ENCODE results near the gene TSPAN19. TPM values are rescaled to one million over a fixed set of nuclear protein-coding genes. Genes with fewer than 3 reads are reported as not detected.

The TSPAN19 gene
- 0.05 and 0.06 TPM in 2 replicates for polyA plus RNA-seq (2012; rRNA removed)
- polyA plus RNA-seq (2012; cell fraction: cytosol; rRNA removed), result 0.08 TPM in 1 of 2 replicates, not detected in the other
- 0.27 and 0.38 TPM in 2 replicates for polyA plus RNA-seq (2012; cell fraction: nucleus; rRNA removed)

DNA sequence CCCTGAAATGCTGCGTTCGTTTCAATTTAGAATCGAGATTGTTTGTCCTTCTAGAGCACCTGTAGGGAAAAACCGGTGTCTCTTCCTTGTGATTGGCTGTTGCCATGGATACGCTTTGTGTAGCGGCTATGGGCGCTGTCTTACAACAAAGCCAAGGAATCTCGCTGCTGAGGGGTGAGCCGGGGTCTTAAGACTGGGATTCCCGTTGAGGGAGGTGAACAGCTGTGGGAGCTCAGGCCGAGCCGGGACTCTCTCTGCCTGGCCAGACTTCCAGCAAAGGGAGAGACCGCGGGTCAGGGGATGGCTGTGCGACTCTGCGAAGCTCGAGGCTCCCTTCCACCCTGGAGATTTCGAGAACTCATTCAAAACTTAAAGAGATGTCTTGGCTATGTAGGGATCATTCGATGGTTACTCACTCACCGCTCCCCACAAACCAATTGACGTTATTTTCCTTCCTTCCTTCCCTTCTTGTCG lies at the start of gene TSPAN19, which contains the start of gene LRRIQ1:
Gene TSPAN19, minus strand, starts transcription at position 44 of the 474 bp plus-strand sequence. CDS start 6,331 bp downstream, outside the sequence.
Gene LRRIQ1, plus strand, starts transcription at position 118 of the 474 bp plus-strand sequence. CDS start 1,826 bp downstream, outside the sequence.
- ChIA-PET POLR2A (no interaction called here), CTCF (interaction anchor here (0.7 to 1.7 kb wide), 4 partner anchors 22 to 695 kb away, joined by 3 to 7 read pairs (median 3); no protein-coding TSS in a partner anchor)
- 2% methylated on average over 22 of the region's 22 CpGs for WGBS (ENCODE audit: low lambda C conversion rate)
- Histone ChIP-seq H3K9ac (peak within 1 kb of the TSS; percentile 73), H3K27ac (ENCODE audit: low read depth in 2 of 2, low read length in 1 of 2) (peak within 1 kb of the TSS in 1 of 2 experiments; percentile 48; a peak in 2 of 4 replicates), H3K4me2 (peak within 1 kb of the TSS; percentile 88), H3K4me1 (ENCODE audit: control insufficient read depth in 1 of 2, insufficient read depth in 2 of 2, low read depth in 1 of 2, low read length in 1 of 2) (no peaks in the 10 kb centered on the region; a peak in 1 of 4 replicates), H3K36me3 (replicated peaks in 1 of 2; ENCODE audit: control insufficient read depth in 1 of 2, insufficient read depth in 2 of 2, low read length in 1 of 2) (no peaks in the 10 kb centered on the region), H3K4me3 (ENCODE audit: low read depth in 2 of 2, low read length in 1 of 2) (peak within 1 kb of the TSS; percentile 88 to 99), H3F3A (replicated peaks; ENCODE audit: insufficient read depth) (no peaks in the 10 kb centered on the region), H3K9me3 (no peaks in the 10 kb centered on the region), H3K79me2 (ENCODE audit: insufficient read depth) (no peaks in the 10 kb centered on the region), H2AFZ (ENCODE audit: low read depth) (peak within 1 kb of the TSS; percentile 100), H4K20me1 (ENCODE audit: insufficient read depth) (no peaks in the 10 kb centered on the region), H3K9me2 (no peaks in the 10 kb centered on the region), H3K27me3 (ENCODE audit: insufficient read depth) (no peaks in the 10 kb centered on the region)
- TF ChIP-seq RFX5 (IDR thresholded peaks at IDR 0.05; ENCODE audit: low read length) (peak; percentile 60; the same call in 1 of the 2 replicates), RAD21 (IDR thresholded peaks at IDR 0.05; ENCODE audit: low read length) (no peak), YY1 (IDR thresholded peaks at IDR 0.05; ENCODE audit: low read depth) (peak; percentile 81), CHD2 (IDR thresholded peaks at IDR 0.05; ENCODE audit: low read length, partially characterized antibody) (peak; percentile 64), GABPA (IDR thresholded peaks at IDR 0.05; ENCODE audit: low read depth) (no peak), MEF2A (IDR thresholded peaks at IDR 0.05; ENCODE audit: borderline replicate concordance, low read depth) (no peak), MXI1 (IDR thresholded peaks at IDR 0.05; ENCODE audit: low read depth, low read length) (peak; percentile 81; the same call in 1 of the 2 replicates), POLR2AphosphoS5 (IDR thresholded peaks at IDR 0.05; ENCODE audit: low read depth, low read length) (no peak), RCOR1 (IDR thresholded peaks at IDR 0.05; ENCODE audit: low read length) (0 out of 2 replicates have a peak, but pooled peaks have one; percentile 25), MAX (IDR thresholded peaks at IDR 0.05; ENCODE audit: low read depth) (peak; percentile 58; the same call in 1 of the 2 replicates), EZH2phosphoT487 (IDR thresholded peaks at IDR 0.05; ENCODE audit: borderline replicate concordance, low read depth) (no peak), SIN3A (IDR thresholded peaks at IDR 0.05; ENCODE audit: borderline replicate concordance, low read depth, low read length) (peak; percentile 96), ELF1 (IDR thresholded peaks at IDR 0.05) (0 out of 2 replicates have a peak, but pooled peaks have one; percentile 38)
- TF ChIP-seq, protein P1, sequence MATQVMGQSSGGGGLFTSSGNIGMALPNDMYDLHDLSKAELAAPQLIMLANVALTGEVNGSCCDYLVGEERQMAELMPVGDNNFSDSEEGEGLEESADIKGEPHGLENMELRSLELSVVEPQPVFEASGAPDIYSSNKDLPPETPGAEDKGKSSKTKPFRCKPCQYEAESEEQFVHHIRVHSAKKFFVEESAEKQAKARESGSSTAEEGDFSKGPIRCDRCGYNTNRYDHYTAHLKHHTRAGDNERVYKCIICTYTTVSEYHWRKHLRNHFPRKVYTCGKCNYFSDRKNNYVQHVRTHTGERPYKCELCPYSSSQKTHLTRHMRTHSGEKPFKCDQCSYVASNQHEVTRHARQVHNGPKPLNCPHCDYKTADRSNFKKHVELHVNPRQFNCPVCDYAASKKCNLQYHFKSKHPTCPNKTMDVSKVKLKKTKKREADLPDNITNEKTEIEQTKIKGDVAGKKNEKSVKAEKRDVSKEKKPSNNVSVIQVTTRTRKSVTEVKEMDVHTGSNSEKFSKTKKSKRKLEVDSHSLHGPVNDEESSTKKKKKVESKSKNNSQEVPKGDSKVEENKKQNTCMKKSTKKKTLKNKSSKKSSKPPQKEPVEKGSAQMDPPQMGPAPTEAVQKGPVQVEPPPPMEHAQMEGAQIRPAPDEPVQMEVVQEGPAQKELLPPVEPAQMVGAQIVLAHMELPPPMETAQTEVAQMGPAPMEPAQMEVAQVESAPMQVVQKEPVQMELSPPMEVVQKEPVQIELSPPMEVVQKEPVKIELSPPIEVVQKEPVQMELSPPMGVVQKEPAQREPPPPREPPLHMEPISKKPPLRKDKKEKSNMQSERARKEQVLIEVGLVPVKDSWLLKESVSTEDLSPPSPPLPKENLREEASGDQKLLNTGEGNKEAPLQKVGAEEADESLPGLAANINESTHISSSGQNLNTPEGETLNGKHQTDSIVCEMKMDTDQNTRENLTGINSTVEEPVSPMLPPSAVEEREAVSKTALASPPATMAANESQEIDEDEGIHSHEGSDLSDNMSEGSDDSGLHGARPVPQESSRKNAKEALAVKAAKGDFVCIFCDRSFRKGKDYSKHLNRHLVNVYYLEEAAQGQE (IDR thresholded peaks at IDR 0.05; ENCODE audit: low read depth, low read length), result 0 out of 2 replicates have a peak, but pooled peaks have one; percentile 51
- peak; percentile 71 for DNase-seq

Data from SK-N-SH (cell line).